ENCODE results near the gene ITPKA. TPM values are rescaled to one million over a fixed set of nuclear protein-coding genes. Genes with fewer than 3 reads are reported as not detected.
A peak's percentile ranks its signal among the peaks of the same experiment; 100 is the strongest.

ITPKA gene
- total RNA-seq, 3 donors from 2014 or later, result 0.20 to 0.47 (median 0.27) TPM

DNA sequence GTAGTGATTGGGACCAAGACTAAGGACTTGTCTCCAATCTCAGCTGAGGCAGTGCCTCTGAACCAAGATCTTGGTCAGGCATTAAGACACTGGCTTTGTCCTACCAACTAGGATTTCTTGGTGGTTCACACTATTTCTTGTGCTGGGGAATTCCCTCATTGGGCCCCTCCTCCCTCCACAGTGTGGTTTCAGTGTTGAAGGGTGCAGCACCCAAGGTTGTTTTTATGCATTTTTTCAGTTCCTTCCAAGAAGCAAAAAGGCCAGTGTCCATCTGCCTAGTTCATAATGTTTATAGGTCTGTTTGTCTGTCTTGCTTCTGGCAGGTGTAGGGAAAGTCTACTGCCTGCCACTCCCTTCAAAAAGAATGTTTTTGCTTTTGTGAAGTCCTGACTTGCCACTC is 10.6 kb upstream of the ITPKA start:
- DNase-seq (no peak), ATAC-seq (peak; percentile 66 to 79)
- Mint-ChIP-seq H3K4me1 (ENCODE audit: low read depth) (peaks cover 21% of the 10 kb centered on the region), H3K36me3 (ENCODE audit: insufficient read depth) (peaks cover 20% of the 10 kb centered on the region), H3K27me3 (ENCODE audit: low read depth) (no peaks in the 10 kb centered on the region), H3K9me3 (no peaks in the 10 kb centered on the region), H3K4me3 (peak overlapping the region; percentile 33)

DNA sequence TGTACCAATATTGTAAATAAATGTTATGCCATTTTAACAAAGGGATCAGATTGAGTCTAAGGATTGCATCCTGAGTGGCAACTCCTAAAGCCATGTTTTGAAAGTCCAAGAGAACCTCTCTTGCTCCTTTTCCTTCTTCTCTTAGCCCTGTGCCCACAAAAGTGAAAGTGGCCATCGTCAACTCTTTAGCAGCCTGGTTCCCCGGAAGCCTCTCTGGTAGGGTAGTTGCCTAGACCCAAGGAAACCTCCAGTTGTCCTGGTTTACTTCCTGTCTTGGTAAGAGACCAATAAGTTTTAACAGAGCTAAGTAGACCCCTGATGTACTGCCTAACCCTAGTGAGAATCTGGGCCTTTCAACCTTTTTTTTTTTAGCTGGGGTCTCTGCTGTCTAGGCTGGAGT is 10.2 kb upstream of the ITPKA start:
- Mint-ChIP-seq H3K9me3 (no peaks in the 10 kb centered on the region), H3K36me3 (ENCODE audit: insufficient read depth) (peaks cover 20% of the 10 kb centered on the region), H3K4me3 (peak overlapping the region; percentile 33), H3K27me3 (ENCODE audit: low read depth) (no peaks in the 10 kb centered on the region), H3K4me1 (ENCODE audit: low read depth) (peaks cover 21% of the 10 kb centered on the region)
- DNase-seq, result no peak
- ATAC-seq, result no peak

DNA sequence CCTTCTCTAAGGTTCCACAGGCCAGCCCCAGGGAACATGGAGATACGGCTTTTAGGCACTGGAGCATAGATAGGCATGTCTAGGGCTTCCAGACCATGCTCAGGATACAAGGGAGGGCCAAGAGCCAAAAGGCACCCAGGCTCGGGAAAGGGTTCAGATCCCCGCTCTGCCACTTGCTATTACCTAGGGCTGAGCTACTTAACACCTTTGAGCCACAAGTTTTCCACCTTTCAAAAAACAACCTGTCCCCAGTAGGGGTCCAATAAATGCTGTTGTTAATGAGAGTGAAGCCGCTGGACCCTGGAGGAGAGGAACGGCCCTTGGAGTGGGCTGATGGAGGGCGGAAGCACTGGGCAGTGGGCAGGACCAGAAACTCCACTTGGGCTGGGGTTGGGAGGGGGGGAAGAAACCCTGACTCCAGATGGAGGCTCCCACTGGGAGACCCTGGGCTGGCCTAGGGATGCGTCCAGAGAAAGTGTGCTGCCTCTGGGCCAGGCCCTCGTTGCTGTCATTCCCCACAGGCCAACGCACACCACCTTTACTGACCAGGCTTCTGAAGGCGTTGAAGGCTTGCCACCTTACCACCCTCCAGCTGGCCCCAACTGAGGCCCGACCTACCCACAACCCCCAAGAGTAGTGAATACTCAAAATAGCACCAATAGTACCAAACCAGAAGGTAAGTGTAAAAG is 8.6 kb upstream of the ITPKA start:
- Mint-ChIP-seq H3K9me3 (no peaks in the 10 kb centered on the region), H3K4me1 (ENCODE audit: low read depth) (peaks cover 24% of the 10 kb centered on the region), H3K4me3 (no peak overlapping the region), H3K36me3 (ENCODE audit: insufficient read depth) (peaks cover 12% of the 10 kb centered on the region), H3K27me3 (ENCODE audit: low read depth) (no peaks in the 10 kb centered on the region)
- DNase-seq (no peak), ATAC-seq (no peak)

DNA sequence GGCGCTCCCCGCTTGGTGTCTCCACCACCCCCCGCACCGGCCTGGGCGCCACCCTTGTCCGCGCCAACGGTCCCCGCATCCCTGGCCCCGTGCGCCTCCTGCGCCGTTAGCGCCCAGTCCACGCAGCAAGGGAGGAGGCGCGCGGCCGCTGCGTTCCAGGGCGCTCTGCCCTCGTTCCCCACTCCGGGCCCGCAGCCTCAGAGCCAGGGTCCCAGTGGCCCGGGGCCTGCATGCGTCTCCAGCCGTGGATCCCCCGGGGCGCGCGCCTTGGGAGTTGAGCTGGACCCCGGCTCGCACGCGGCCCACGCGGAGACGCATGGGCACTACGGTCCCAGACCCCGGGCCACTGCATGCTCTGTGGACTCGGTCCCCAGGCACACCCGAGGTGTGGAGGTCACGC is 7.4 kb upstream of the ITPKA start:
- peaks cover 1% of the 10 kb centered on the region for H3K27me3 Mint-ChIP-seq (ENCODE audit: low read depth)
- ATAC-seq, result no peak
- peaks cover 7% of the 10 kb centered on the region for H3K36me3 Mint-ChIP-seq (ENCODE audit: insufficient read depth)
- H3K9me3 Mint-ChIP-seq, result no peaks in the 10 kb centered on the region
- H3K4me3 Mint-ChIP-seq, result no peak overlapping the region
- DNase-seq, result no peak
- peaks cover 31% of the 10 kb centered on the region for H3K4me1 Mint-ChIP-seq (ENCODE audit: low read depth)

DNA sequence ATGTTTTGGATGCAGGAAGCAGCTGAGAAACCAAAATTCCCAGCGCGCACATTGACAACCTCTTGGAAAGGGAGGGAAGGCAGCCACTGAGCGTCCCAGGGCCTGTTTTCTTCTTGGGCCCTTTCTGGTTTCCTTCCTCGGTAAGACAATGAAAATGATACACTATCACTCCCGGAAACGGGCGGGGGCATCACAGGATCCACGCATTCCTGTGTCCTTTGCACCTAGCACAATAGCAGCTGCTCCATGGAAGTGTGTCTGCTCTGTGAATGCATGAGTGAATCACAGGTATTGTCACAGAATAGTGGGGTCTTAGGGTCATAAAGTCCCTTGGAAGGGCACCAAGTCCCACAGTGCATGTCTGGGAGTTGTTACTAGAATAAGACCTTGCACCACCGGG is 6.3 kb upstream of the ITPKA start:
- H3K36me3 Mint-ChIP-seq (ENCODE audit: insufficient read depth), result peaks cover 3% of the 10 kb centered on the region
- ATAC-seq (no peak), DNase-seq (no peak)
- peaks cover 9% of the 10 kb centered on the region for H3K27me3 Mint-ChIP-seq (ENCODE audit: low read depth)
- no peak overlapping the region for H3K4me3 Mint-ChIP-seq
- peaks cover 37% of the 10 kb centered on the region for H3K4me1 Mint-ChIP-seq (ENCODE audit: low read depth)
- H3K9me3 Mint-ChIP-seq, result no peaks in the 10 kb centered on the region

DNA sequence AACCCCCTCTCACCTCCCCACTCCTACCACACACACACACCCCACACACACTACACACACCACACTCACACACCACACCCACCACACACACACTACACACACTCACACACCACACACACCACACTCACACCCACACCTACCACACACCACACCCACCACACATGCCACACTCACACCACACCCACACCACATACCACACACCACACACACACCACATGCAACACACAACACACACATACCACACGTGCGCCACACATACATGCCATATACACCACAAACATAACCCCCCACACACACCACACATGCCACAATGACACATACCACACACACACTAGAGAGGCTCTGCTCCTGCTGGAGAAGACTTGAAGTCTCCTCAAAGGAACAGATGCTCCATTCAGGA is 5.9 kb upstream of the ITPKA start:
- Mint-ChIP-seq H3K4me3 (peak overlapping the region; percentile 42), H3K4me1 (ENCODE audit: low read depth) (peaks cover 36% of the 10 kb centered on the region), H3K9me3 (no peaks in the 10 kb centered on the region), H3K27me3 (ENCODE audit: low read depth) (peaks cover 14% of the 10 kb centered on the region), H3K36me3 (ENCODE audit: insufficient read depth) (peaks cover under 1% of the 10 kb centered on the region)
- no peak for DNase-seq
- ATAC-seq, result peak; percentile 6

DNA sequence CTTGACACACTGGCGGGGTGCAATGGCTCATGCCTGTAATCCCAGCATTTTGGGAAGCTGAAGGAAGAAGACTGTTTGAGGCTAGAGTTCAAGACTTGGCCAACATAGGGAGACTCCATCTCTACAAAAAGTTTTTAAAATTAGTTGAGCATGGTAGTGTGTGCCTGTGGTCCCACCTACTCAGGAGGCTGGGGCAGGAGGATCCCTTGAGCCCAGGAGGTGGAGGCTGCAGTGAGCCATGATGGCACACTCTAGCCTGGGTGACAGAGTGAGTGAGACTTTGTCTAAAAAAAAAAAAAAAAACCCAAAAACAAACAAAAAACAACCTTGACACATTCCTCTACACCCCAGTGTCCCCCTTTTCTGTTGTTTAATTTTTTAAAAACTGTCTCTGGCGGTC is 4.0 kb upstream of the ITPKA start:
- no peaks in the 10 kb centered on the region for H3K36me3 Mint-ChIP-seq (ENCODE audit: insufficient read depth)
- H3K4me1 Mint-ChIP-seq (ENCODE audit: low read depth), result peaks cover 26% of the 10 kb centered on the region

DNA sequence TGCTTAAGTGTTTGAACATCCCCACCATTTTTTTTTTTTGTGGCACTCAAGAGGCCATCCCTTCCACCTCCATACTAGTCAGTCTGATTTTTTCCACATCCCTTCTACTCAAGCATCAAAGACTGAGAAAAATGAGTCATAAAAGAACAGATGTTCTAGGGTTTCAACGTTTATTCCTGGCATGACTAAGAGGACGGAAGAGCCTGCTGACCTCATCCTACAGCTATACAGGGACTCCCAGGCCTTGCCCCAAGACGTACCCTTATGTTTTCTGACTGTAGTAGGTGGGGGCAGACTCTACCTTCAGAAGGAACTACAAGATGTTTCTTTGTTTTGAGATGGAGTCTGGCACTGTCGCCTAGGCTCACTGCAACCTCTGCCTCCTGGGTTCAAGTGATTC is 3.3 kb upstream of the ITPKA start:
- ATAC-seq (peak; percentile 47 to 65), DNase-seq (no peak)
- Mint-ChIP-seq H3K36me3 (ENCODE audit: insufficient read depth) (no peaks in the 10 kb centered on the region), H3K9me3 (no peaks in the 10 kb centered on the region), H3K4me3 (no peak overlapping the region), H3K27me3 (ENCODE audit: low read depth) (peaks cover 18% of the 10 kb centered on the region), H3K4me1 (ENCODE audit: low read depth) (peaks cover 29% of the 10 kb centered on the region)

More for the DNA sequence above, 4.0 kb upstream of the ITPKA start:
- H3K9me3 Mint-ChIP-seq, result no peaks in the 10 kb centered on the region
- DNase-seq (no peak), ATAC-seq (no peak)
- peaks cover 15% of the 10 kb centered on the region for H3K27me3 Mint-ChIP-seq (ENCODE audit: low read depth)
- H3K4me3 Mint-ChIP-seq, result no peak overlapping the region

DNA sequence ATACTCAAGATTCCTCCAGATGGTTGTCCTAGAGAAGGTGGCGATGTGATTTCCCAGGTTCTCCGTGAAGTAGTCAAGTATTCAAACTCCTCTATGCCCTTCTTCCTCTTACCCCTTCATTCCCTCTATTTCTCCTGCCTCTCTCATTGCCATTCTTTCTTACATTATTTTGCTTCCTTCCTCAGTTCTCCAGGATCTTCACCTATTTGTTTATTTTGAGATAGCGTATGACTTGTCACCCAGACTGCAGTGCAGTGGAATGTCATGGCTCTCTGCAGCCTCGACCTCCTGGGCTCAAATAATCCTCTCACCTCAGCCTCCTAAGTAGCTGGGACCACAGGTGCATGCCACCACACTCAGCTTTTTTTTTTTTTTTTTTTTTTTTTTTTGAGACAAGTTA is 1.8 kb upstream of the ITPKA start:
- no peak for DNase-seq
- Mint-ChIP-seq H3K4me3 (no peak overlapping the region), H3K36me3 (ENCODE audit: insufficient read depth) (no peaks in the 10 kb centered on the region), H3K9me3 (no peaks in the 10 kb centered on the region), H3K27me3 (ENCODE audit: low read depth) (peaks cover 26% of the 10 kb centered on the region), H3K4me1 (ENCODE audit: low read depth) (peaks cover 29% of the 10 kb centered on the region)
- no peak for ATAC-seq

DNA sequence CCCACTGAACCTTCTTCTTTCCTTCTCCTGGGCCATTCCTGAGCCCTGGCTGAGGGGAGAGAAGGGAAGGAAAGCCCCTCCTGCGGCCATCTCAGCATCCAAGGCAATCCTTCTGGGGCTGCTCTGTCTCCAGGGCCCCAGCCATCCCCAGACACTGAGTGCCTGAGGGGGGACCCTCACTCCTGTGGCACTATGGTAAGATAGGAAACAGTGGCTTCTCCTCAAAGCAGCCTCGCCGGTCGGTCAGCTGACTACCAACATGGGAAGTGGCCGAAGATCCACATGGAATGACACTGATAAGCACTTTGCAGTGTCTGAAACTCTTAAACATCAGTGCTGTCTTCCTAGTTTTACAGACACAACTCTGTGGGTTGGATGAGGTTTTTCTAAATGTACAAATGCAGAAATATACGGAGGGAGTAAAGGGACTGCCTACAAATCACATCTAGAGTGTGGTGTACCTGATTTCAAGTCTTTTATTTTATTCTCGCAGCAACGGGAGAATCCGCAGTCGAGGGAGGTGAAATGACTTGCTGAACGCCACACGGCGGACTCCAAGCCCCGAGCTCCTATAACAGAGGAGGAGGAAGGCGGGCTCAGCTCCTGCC is 973 bp upstream of the ITPKA start:
- H3K9me3 Mint-ChIP-seq, result no peaks in the 10 kb centered on the region
- peaks cover 33% of the 10 kb centered on the region for H3K27me3 Mint-ChIP-seq (ENCODE audit: low read depth)
- H3K4me3 Mint-ChIP-seq, result peak overlapping the region; percentile 75
- DNase-seq, result no peak
- H3K36me3 Mint-ChIP-seq (ENCODE audit: insufficient read depth), result no peaks in the 10 kb centered on the region
- peak in 1 of 2 donors; percentile 18 for ATAC-seq
- H3K4me1 Mint-ChIP-seq (ENCODE audit: low read depth), result peaks cover 29% of the 10 kb centered on the region

DNA sequence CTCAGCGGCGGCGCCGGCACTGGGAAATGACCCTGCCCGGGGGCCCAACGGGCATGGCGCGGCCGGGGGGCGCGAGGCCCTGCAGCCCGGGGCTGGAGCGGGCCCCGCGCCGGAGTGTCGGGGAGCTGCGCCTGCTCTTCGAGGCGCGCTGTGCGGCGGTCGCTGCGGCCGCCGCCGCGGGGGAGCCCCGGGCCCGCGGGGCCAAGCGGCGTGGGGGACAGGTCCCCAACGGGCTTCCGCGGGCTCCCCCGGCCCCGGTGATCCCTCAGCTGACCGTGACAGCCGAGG is 172 bp downstream of the ITPKA start:
- Mint-ChIP-seq H3K4me1 (ENCODE audit: low read depth) (peaks cover 26% of the 10 kb centered on the region), H3K9me3 (no peaks in the 10 kb centered on the region), H3K4me3 (no peak overlapping the region), H3K36me3 (ENCODE audit: insufficient read depth) (no peaks in the 10 kb centered on the region), H3K27me3 (ENCODE audit: low read depth) (peaks cover 41% of the 10 kb centered on the region)
- ATAC-seq (peak; percentile 22 to 33), DNase-seq (no peak)

DNA sequence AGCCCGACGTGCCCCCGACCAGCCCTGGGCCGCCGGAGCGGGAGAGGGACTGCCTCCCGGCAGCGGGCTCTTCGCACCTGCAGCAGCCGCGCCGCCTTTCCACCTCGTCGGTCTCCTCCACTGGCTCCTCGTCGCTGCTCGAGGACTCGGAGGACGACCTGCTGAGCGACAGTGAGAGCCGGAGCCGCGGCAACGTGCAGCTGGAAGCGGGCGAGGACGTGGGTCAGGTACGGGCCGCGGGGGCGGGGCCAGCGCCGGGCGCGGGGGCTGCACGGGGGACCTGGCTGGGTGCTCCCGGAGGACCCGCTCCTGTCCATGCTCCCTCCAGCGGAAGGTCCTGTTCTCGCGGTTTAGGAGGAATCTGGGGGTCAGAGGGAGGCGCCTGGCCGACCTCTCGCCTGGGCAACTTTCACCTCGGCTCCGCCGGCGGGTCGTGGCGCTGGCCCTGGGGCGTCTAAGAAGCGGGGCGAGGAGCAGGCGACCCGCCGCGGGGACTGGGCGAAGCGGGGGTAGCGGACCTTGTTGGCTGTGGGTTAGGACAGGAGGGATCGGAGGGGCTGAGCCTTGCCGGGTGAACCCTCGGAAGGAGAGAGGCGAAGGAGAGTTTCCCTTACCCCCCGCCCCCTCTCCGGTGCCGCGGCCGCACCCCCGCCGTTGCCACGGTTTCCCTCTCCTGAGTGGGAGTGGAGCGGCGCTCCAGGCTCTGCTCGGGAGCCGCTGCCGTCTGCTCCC is 682 bp downstream of the ITPKA start:
- H3K9me3 Mint-ChIP-seq, result no peaks in the 10 kb centered on the region
- peaks cover 46% of the 10 kb centered on the region for H3K27me3 Mint-ChIP-seq (ENCODE audit: low read depth)
- no peaks in the 10 kb centered on the region for H3K36me3 Mint-ChIP-seq (ENCODE audit: insufficient read depth)
- peaks cover 26% of the 10 kb centered on the region for H3K4me1 Mint-ChIP-seq (ENCODE audit: low read depth)
- peak; percentile 20 for ATAC-seq
- H3K4me3 Mint-ChIP-seq, result peak overlapping the region; percentile 60
- DNase-seq, result no peak

DNA sequence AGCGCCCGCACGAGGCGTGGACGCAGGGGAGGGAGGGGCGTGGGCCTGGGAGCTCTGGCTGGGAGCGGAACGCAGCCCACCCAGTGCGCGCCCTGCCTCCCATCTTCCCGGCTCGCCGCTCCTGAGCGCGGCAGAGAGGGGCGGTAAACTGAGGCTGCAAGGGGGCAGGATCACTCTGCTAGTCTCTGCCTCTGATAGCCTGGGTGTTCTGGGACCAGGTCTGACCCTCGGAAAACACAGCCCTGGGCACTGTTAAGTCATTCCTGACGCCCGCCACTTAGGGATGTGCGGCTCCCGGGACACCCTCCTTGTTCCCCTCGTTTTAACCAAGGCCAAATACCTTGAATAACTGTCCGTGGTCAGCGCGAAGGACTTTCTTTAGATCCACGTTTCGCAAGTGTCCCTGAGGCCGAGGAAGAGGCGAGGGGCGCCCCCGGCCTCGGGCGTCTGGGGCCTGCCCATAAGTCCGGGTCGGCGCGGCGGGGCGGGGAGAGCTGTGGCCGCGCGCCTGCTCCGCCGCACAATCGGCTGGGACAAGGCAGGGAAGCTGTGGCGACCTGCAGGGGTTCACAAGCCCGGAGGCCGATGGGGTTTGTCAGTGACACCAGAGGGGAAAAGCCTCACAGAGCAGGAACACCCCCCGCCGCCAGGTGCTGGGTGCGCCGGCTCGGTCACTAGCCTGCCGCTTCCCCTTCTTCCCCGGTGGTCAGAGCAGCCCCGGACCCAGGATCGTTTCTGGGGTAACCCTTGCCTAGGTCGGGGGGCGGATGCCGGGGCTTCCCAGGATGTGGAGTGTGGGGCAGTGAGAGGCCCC is 1.5 kb downstream of the ITPKA start:
- peaks cover 52% of the 10 kb centered on the region for H3K27me3 Mint-ChIP-seq (ENCODE audit: low read depth)
- no peak for ATAC-seq
- H3K4me3 Mint-ChIP-seq, result peak overlapping the region; percentile 50
- H3K4me1 Mint-ChIP-seq (ENCODE audit: low read depth), result peaks cover 22% of the 10 kb centered on the region
- no peaks in the 10 kb centered on the region for H3K36me3 Mint-ChIP-seq (ENCODE audit: insufficient read depth)
- H3K9me3 Mint-ChIP-seq, result no peaks in the 10 kb centered on the region
- DNase-seq, result no peak
